NCI-H2227 (cell line): ENCODE measurements around the gene DRGX.

Experiments used
- DNase-seq: peaks from one replicate; lab custom pipeline; 2025; ENCODE audit not compliant: unreplicated experiment; lab: John Stamatoyannopoulos, UW

DRGX gene

GRCh38 chr10:49323171-49323895, 72.6 kb downstream of the DRGX start:
- no peak for DNase-seq

- no peak for DNase-seq
Observed at GRCh38 chr10:49322371-49323170, 73.3 kb downstream of the DRGX start.

DNA sequence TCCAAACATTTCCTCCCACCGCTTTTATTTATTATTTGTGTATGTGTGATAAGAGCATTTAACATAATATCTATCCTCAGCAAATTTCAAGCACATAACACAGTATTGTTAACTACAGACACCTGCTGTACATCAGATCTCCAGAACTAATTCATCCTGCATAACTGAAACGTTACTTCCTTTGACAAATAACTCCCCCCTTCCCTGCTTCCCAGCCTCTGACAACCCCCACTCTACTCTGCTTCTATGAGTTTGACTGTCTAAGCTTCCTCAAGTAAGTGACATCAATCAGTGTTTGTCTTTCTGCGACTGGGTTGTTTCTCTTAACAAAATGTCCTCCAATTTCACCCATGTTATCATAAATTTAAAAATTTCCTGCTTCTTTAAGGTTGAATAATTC, 74.9 kb downstream of the DRGX start:
- no peak for DNase-seq

DNA sequence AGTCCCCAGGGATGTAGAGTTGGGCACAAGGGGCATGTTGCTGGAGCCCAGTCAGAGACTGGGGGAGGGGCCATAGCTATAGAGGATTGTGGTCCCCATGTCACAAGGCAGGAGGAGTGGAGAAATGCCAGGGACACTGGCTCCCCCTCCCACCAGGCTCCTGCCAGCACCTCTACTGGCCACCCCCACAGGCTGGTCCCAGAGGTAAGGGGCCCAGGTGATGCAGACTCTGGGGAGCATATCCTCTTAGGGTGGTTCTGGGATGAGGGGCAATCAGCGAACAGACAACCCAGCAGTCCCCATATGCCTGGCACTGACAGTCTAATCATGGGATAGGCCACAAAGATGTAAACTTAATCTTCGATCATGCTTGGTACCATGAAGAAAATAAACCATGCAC, 75.7 kb downstream of the DRGX start:
- DNase-seq: no peak

DNA sequence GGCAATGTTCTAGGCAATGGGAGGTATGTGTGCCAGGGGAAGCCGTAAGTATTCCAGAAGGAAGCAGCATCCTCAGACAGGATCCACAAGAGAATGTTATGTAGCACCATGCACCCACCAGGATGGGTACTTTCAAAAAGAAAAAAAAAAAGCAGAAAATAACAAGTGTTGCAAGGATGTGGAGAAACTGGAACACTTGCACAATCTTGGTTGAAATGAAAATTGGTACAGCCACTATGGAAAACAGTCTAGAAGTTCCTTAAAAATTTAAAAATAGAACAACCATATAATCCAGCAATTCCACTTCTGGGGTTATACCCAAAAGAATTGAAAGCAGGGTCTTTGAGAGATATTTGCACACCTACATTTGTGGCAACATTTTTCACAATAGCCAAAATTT, 76.7 kb downstream of the DRGX start:
- DNase-seq: no peak

GRCh38 chr10:49318755-49319154, 77.1 kb downstream of the DRGX start:
- DNase-seq: no peak

GRCh38 chr10:49318028-49318427, 77.9 kb downstream of the DRGX start:
- DNase-seq: no peak

- DNase-seq: no peak
Observed at GRCh38 chr10:49314806-49315205, 81.1 kb downstream of the DRGX start.
